Ishikawa (cell line): ENCODE measurements around the gene RPS6KA5.

ENCODE experiments used
- CEBPB ChIP-seq: IDR thresholded peaks from 2 replicates; pipeline ENCODE4 v1.6.1; 2012
- EP300 ChIP-seq: IDR thresholded peaks from 2 replicates; pipeline ENCODE4 v1.6.1; 2012; ENCODE audit warnings: borderline replicate concordance
- MAX ChIP-seq: IDR thresholded peaks from 2 replicates; pipeline ENCODE4 v1.6.1; 2012
- NFIC ChIP-seq: IDR thresholded peaks from 2 replicates; pipeline ENCODE4 v1.6.1; 2012
- RAD21 ChIP-seq: IDR thresholded peaks from 2 replicates; pipeline ENCODE4 v1.6.1; 2012; ENCODE audit warnings: low read depth
- TAF1 ChIP-seq: IDR thresholded peaks from 2 replicates; pipeline ENCODE4 v1.6.1; 2012; ENCODE audit warnings: low read depth, mild to moderate bottlenecking
- TCF12 ChIP-seq: IDR thresholded peaks from 2 replicates; pipeline ENCODE4 v1.6.1; 2012; ENCODE audit warnings: low read depth
- TEAD4 ChIP-seq: IDR thresholded peaks from 2 replicates; pipeline ENCODE4 v1.6.1; 2012
- YY1 ChIP-seq: IDR thresholded peaks from 2 replicates; pipeline ENCODE4 v1.6.1; 2012; ENCODE audit warnings: low read depth
- TF ChIP-seq, protein P1 (sequence below): IDR thresholded peaks from 2 replicates; pipeline ENCODE4 v1.6.1; 2012; ENCODE audit warnings: low read depth, mild to moderate bottlenecking

- no peak for TF ChIP-seq TAF1
- TF ChIP-seq RAD21, result no peak
- no peak for TF ChIP-seq EP300
- no peak for TF ChIP-seq TCF12
- TF ChIP-seq NFIC, result no peak
- TF ChIP-seq TEAD4, result no peak
- no peak for TF ChIP-seq MAX
- TF ChIP-seq CEBPB, result no peak
- no peak for TF ChIP-seq YY1
- TF ChIP-seq, protein P1, sequence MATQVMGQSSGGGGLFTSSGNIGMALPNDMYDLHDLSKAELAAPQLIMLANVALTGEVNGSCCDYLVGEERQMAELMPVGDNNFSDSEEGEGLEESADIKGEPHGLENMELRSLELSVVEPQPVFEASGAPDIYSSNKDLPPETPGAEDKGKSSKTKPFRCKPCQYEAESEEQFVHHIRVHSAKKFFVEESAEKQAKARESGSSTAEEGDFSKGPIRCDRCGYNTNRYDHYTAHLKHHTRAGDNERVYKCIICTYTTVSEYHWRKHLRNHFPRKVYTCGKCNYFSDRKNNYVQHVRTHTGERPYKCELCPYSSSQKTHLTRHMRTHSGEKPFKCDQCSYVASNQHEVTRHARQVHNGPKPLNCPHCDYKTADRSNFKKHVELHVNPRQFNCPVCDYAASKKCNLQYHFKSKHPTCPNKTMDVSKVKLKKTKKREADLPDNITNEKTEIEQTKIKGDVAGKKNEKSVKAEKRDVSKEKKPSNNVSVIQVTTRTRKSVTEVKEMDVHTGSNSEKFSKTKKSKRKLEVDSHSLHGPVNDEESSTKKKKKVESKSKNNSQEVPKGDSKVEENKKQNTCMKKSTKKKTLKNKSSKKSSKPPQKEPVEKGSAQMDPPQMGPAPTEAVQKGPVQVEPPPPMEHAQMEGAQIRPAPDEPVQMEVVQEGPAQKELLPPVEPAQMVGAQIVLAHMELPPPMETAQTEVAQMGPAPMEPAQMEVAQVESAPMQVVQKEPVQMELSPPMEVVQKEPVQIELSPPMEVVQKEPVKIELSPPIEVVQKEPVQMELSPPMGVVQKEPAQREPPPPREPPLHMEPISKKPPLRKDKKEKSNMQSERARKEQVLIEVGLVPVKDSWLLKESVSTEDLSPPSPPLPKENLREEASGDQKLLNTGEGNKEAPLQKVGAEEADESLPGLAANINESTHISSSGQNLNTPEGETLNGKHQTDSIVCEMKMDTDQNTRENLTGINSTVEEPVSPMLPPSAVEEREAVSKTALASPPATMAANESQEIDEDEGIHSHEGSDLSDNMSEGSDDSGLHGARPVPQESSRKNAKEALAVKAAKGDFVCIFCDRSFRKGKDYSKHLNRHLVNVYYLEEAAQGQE, result no peak
Measured at GRCh38 chr14:91038439-91038838, 22.0 kb downstream of the RPS6KA5 start.
